K562 (cell line): ENCODE results near the gene AHCYL1. TPM values are rescaled to one million over a fixed set of nuclear protein-coding genes. Genes with fewer than 3 reads are reported as not detected.

Experiments used
- CHCHD3 ChIP-seq: fragments of 250-450 bp; sonication (Bioruptor Pico); IDR thresholded peaks from 2 replicates; pipeline ENCODE4 v2.1.2; 2022; ENCODE audit warnings: mild to moderate bottlenecking
- CREM ChIP-seq: IDR thresholded peaks from 2 replicates; pipeline ENCODE4 v1.6.1; 2014; ENCODE audit warnings: antibody characterized with exemption, low read depth
- JUND ChIP-seq, 2 experiments: IDR thresholded peaks; 2 replicates in 1 of 2; 3 replicates in 1 of 2; pipeline ENCODE4 v1.6.1; 2011; ENCODE audit warnings: borderline replicate concordance in 2 of 2, low read depth in 2 of 2, low read length in 2 of 2, improper control_type of control experiment in 1 of 2, missing biosample characterization in 1 of 2, missing genetic modification characterization in 1 of 2, missing genetic modification reagents in 1 of 2
- OTX1 ChIP-seq: fragments of 450-650 bp; formaldehyde crosslinking; IDR thresholded peaks from 2 replicates; pipeline ENCODE4 v1.4.0; 2022; ENCODE audit warnings: mild to moderate bottlenecking
- RAD21 ChIP-seq, 2 experiments: fragments of 250-450 bp in 1 of 2; fragments of 450-650 bp in 1 of 2; sonication (Bioruptor Pico) in 1 of 2; formaldehyde crosslinking in 1 of 2; IDR thresholded peaks in 1 of 2; conservative IDR thresholded peaks in 1 of 2; 2 replicates each; pipeline versions ENCODE4 v1.4.0 to v1.8.0; 2020 to 2022; ENCODE audit warnings: mild to moderate bottlenecking in 2 of 2, moderate library complexity in 1 of 2
- RCOR1 ChIP-seq, 2 experiments: IDR thresholded peaks; 2 replicates each; pipeline ENCODE4 v1.6.1; 2012; ENCODE audit warnings: low read depth in 2 of 2, low read length in 2 of 2, borderline replicate concordance in 1 of 2, improper control_type of control experiment in 1 of 2
- SMC3 ChIP-seq: conservative IDR thresholded peaks from 2 replicates; pipeline ENCODE4 v1.6.1; 2011; ENCODE audit warnings: low read depth, low read length, improper control_type of control experiment; ENCODE audit not compliant: insufficient read depth
- ZNF263 ChIP-seq: sonication (generic); formaldehyde crosslinking; IDR thresholded peaks from 2 replicates; pipeline ENCODE4 v1.8.0; 2022; ENCODE audit warnings: mild to moderate bottlenecking, missing genetic modification reagents, borderline replicate concordance
- polyA plus RNA-seq, 8 experiments: library from polyadenylated mRNA; depleted of rRNA in 4 of 8; stranded (reverse) in 5 of 8; unstranded in 3 of 8; fragments of >200 nt; fragmentation: Nextera tagmentation in 2 of 8; fragmentation: Illumina TruSeq in 1 of 8; extraction: Ambion mirVana in 2 of 8; extraction: Trizol in 1 of 8; gene quantifications; 2 replicates each; pipeline versions ENCODE4 v1.2.1 to v1.2.3, GENCODE V29; 2011 to 2014; ENCODE audit warnings: inconsistent platforms in 1 of 8, missing spikeins in 1 of 8
- total RNA-seq, 7 experiments: library from RNA; depleted of rRNA in 6 of 7; stranded (reverse); fragments of >200 nt in 6 of 7; fragmentation: Illumina TruSeq in 2 of 7; extraction: Trizol in 2 of 7; gene quantifications; 2 replicates each; pipeline versions ENCODE4 v1.2.1 to v1.2.3, GENCODE V29; 2011 to 2021; ENCODE audit warnings: low replicate concordance in 1 of 7
- TF ChIP-seq, protein P1 (sequence below), 2 experiments: fragments of 450-650 bp; formaldehyde crosslinking in 1 of 2; IDR thresholded peaks; 2 replicates each; pipeline versions ENCODE4 v1.4.0 to v1.6.1; 2014 to 2020; ENCODE audit warnings: mild to moderate bottlenecking in 2 of 2, borderline replicate concordance in 1 of 2, low read depth in 1 of 2
- TF ChIP-seq, protein P2 (sequence below): sonication (generic); formaldehyde crosslinking; IDR thresholded peaks from 2 replicates; pipeline ENCODE4 v1.8.0; 2023; ENCODE audit warnings: mild to moderate bottlenecking, missing genetic modification reagents

The AHCYL1 gene
- total and polyA plus RNA-seq, 9 of the 15 experiments (the other 6 are each of a cell fraction or from before 2014, with no cell fraction given): 27.3 to 118 (median 44.5) TPM

DNA sequence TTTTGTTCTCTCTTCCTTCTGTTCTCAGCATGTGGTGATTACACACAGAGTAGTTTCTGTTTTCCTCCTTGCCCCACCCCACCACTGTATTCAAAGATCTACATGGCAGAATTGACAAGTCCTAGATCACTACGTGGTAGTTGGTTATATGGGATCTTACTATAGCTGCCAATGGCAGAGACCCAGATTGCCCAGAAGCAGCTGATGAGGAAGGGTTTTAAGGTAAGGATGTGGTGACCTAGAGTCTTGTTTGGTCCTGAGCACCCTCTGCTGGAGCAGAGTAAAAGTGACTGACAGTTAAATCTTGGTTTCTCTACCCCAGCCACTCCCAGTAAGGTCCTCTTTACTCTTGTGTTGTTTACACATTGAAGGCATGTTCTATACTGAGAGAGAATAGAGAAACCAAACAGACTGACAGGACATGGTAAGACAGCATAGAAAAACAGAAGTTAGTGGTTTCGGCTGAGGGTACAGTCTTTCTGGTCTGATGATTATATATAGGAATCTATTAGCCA, 27.0 kb downstream of the AHCYL1 start (continued):
- TF ChIP-seq, protein P1, sequence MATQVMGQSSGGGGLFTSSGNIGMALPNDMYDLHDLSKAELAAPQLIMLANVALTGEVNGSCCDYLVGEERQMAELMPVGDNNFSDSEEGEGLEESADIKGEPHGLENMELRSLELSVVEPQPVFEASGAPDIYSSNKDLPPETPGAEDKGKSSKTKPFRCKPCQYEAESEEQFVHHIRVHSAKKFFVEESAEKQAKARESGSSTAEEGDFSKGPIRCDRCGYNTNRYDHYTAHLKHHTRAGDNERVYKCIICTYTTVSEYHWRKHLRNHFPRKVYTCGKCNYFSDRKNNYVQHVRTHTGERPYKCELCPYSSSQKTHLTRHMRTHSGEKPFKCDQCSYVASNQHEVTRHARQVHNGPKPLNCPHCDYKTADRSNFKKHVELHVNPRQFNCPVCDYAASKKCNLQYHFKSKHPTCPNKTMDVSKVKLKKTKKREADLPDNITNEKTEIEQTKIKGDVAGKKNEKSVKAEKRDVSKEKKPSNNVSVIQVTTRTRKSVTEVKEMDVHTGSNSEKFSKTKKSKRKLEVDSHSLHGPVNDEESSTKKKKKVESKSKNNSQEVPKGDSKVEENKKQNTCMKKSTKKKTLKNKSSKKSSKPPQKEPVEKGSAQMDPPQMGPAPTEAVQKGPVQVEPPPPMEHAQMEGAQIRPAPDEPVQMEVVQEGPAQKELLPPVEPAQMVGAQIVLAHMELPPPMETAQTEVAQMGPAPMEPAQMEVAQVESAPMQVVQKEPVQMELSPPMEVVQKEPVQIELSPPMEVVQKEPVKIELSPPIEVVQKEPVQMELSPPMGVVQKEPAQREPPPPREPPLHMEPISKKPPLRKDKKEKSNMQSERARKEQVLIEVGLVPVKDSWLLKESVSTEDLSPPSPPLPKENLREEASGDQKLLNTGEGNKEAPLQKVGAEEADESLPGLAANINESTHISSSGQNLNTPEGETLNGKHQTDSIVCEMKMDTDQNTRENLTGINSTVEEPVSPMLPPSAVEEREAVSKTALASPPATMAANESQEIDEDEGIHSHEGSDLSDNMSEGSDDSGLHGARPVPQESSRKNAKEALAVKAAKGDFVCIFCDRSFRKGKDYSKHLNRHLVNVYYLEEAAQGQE (IDR thresholded peaks at IDR 0.05; ENCODE audit: borderline replicate concordance): peak; percentile 63; the same call in 1 of the 2 replicates
- TF ChIP-seq, protein P1 (CRISPR knock-in tag; IDR thresholded peaks at IDR 0.05; ENCODE audit: low read depth): no peak
- TF ChIP-seq ZNF263 (CRISPR knock-in tag) (0 out of 2 replicates have a peak, but pooled peaks have one; percentile 31), CHCHD3 (CRISPR knock-in tag) (no peak), RAD21 (CRISPR knock-in tag; conservative IDR thresholded peaks at IDR 0.05 in 1 of 2, IDR thresholded peaks at IDR 0.05 in 1 of 2) (peak; percentile 69 to 85), JUND (IDR thresholded peaks at IDR 0.05; ENCODE audit: borderline replicate concordance, low read depth, low read length) (no peak), JUND (tag; IDR thresholded peaks at IDR 0.05; ENCODE audit: borderline replicate concordance, low read depth, low read length) (no peak), RCOR1 (IDR thresholded peaks at IDR 0.05; ENCODE audit: borderline replicate concordance in 1 of 2, low read depth in 2 of 2, low read length in 2 of 2) (0 out of 4 replicates have a peak, but pooled peaks of 1 of the 2 experiments have one; percentile 35), OTX1 (no peak), CREM (0 out of 2 replicates have a peak, but pooled peaks have one; percentile 10), SMC3 (peak; percentile 51; the same call in 1 of the 2 replicates)
- TF ChIP-seq, protein P2, sequence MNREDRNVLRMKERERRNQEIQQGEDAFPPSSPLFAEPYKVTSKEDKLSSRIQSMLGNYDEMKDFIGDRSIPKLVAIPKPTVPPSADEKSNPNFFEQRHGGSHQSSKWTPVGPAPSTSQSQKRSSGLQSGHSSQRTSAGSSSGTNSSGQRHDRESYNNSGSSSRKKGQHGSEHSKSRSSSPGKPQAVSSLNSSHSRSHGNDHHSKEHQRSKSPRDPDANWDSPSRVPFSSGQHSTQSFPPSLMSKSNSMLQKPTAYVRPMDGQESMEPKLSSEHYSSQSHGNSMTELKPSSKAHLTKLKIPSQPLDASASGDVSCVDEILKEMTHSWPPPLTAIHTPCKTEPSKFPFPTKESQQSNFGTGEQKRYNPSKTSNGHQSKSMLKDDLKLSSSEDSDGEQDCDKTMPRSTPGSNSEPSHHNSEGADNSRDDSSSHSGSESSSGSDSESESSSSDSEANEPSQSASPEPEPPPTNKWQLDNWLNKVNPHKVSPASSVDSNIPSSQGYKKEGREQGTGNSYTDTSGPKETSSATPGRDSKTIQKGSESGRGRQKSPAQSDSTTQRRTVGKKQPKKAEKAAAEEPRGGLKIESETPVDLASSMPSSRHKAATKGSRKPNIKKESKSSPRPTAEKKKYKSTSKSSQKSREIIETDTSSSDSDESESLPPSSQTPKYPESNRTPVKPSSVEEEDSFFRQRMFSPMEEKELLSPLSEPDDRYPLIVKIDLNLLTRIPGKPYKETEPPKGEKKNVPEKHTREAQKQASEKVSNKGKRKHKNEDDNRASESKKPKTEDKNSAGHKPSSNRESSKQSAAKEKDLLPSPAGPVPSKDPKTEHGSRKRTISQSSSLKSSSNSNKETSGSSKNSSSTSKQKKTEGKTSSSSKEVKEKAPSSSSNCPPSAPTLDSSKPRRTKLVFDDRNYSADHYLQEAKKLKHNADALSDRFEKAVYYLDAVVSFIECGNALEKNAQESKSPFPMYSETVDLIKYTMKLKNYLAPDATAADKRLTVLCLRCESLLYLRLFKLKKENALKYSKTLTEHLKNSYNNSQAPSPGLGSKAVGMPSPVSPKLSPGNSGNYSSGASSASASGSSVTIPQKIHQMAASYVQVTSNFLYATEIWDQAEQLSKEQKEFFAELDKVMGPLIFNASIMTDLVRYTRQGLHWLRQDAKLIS (CRISPR knock-in tag): no peak
